SK-N-MC (cell line): ENCODE results near the gene ANKLE1.

Source experiments
- DNase-seq: peaks from one replicate; pipeline ENCODE4 v3.0.0-alpha.2; 2011; ENCODE audit warnings: low read depth, low spot score
- H3K27ac ChIP-seq: fragments of 200-600 bp; sonication (generic); 2 replicates; pipeline ENCODE4 v1.5.1; 2016; ENCODE audit warnings: mixed run types
- H3K36me3 ChIP-seq: fragments of 200-600 bp; sonication (generic); 2 replicates; pipeline ENCODE4 v1.6.1; 2017; ENCODE audit warnings: antibody characterized with exemption, low read length, mixed read lengths; ENCODE audit not compliant: insufficient read depth
- H3K4me3 ChIP-seq: fragments of 200-600 bp; sonication (generic); 2 replicates; pipeline ENCODE4 v1.5.1; 2016
- H3K9ac ChIP-seq: fragments of 200-600 bp; sonication (generic); 2 replicates; pipeline ENCODE4 v1.8.0; 2017; ENCODE audit warnings: mixed run types, mixed read lengths; ENCODE audit not compliant: insufficient read length
- H3K9me3 ChIP-seq: fragments of 200-600 bp; sonication (generic); 2 replicates; pipeline ENCODE4 v1.6.1; 2017; ENCODE audit warnings: low read depth, mild to moderate bottlenecking, antibody characterized with exemption, low read length, moderate library complexity, mixed read lengths
- EZH2 ChIP-seq: fragments of 200-600 bp; sonication (generic); IDR thresholded peaks from one replicate; pipeline ENCODE4 v1.6.1; 2017; ENCODE audit warnings: antibody characterized with exemption
- FOXP2 ChIP-seq: optimal IDR thresholded peaks from 2 replicates; pipeline ENCODE3; 2011; ENCODE audit warnings: mild to moderate bottlenecking, moderate library complexity; ENCODE audit not compliant: insufficient read depth; ENCODE audit errors: extremely low read length, control extremely low read depth
- POLR2AphosphoS5 ChIP-seq: IDR thresholded peaks from 2 replicates; pipeline ENCODE4 v1.6.1; 2012; ENCODE audit warnings: mild to moderate bottlenecking, low read depth, low read length, borderline replicate concordance

Gene ANKLE1

DNA sequence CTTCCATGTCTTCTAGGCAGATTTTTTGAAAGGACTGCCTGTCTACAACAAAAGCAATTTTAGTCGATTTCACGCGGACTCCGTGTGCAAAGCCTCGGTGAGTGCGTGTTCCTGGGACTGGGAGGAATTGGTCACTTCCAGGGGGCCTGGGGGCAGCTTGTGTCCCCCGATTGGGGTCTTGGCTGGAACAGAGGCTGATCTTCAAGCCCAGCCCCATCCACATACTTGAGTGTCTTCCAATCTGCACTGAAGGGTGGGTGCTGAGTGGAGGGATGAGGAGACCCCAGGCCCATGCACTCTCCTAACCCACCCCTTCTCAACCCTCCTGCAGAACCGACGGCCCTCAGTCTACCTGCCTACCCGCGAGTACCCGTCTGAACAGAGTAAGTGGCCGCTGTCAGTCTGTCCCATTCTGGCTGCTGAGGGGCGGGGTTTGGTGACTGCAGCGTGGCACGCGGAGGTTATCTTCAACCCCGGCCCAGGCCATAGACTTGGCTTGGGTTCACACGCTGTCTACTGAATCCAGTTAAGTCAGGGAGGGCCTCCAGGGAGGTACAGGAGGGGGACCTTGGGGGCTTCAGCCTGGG, 32.4 kb downstream of the ANKLE1 start:
- DNase-seq: no peak
- Histone ChIP-seq H3K4me3 (no peak overlapping the region), H3K9me3 (no peaks in the 10 kb centered on the region), H3K9ac (no peak overlapping the region), H3K27ac (no peak overlapping the region), H3K36me3 (peaks cover 16% of the 10 kb centered on the region; the same call in 1 of the 2 replicates)
- TF ChIP-seq POLR2AphosphoS5: no peak
- no peak for TF ChIP-seq FOXP2
- no peak for TF ChIP-seq EZH2

DNA sequence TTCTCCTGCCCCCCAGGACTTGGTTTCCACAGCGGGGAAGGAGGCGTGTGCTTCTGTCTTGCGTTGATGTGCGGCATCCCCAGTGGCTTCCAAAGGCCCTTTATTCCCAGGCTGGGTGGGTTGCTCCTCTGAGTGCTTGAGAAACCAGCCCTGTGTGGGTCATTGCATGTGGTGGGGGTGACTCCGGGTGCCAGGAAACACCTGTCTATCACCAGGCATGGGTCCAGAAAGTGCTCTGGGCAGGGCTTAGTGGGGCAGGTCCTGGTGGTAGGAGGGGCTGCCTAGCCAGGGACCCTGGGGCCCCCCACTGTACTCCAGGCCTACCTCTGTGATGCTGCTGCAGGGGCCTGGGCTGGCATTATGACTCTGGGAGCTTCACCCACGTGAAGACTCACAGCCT, 37.3 kb downstream of the ANKLE1 start:
- Histone ChIP-seq H3K9me3 (no peaks in the 10 kb centered on the region), H3K36me3 (peaks cover 28% of the 10 kb centered on the region; the same call in 1 of the 2 replicates), H3K27ac (no peak overlapping the region), H3K9ac (no peak overlapping the region), H3K4me3 (no peak overlapping the region)
- no peak for TF ChIP-seq FOXP2
- TF ChIP-seq EZH2: no peak
- TF ChIP-seq POLR2AphosphoS5: no peak
- DNase-seq: no peak

DNA sequence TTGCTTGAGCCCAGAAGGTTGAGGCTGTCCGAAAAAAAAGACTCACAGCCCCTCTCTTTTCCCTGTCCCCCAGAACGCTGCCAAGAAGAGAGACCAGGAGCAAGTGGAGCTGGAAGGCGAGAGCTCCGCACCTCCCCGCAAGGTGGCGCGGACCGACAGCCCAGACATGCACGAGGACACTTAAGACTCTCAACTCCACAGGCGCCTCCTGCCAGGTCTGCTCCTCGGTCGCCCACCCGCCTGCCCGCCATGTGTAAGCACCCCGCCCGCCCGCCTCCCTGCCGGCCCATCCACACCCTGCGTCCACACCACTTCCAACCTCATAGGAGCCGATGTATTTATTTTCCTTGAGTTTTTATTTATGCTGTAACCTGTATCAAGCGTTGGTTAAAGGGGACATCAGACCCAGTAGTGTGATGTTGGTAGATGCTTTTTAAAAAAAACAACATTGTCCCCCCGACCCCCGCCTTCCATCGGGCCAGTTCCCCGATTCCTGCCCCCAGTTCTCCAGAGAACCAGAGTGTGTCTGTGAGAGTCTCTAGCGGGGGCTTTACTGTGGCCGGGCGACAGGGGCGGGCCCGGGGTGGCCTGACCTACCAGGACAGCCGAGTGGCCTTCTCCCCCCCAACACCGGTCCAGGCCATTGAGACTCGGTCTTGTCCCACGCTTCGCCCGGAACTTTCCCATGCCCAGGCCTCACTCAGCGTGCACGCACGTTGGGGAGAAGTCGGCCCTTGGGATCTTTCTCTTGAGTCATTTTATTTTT, 38.0 kb downstream of the ANKLE1 start:
- no peak overlapping the region for H3K9ac ChIP-seq
- H3K9me3 ChIP-seq: no peaks in the 10 kb centered on the region
- no peak overlapping the region for H3K4me3 ChIP-seq
- H3K36me3 ChIP-seq: peaks cover 22% of the 10 kb centered on the region; the same call in 1 of the 2 replicates
- no peak overlapping the region for H3K27ac ChIP-seq
- DNase-seq: no peak
- TF ChIP-seq EZH2 (no peak), POLR2AphosphoS5 (no peak), FOXP2 (no peak)

DNA sequence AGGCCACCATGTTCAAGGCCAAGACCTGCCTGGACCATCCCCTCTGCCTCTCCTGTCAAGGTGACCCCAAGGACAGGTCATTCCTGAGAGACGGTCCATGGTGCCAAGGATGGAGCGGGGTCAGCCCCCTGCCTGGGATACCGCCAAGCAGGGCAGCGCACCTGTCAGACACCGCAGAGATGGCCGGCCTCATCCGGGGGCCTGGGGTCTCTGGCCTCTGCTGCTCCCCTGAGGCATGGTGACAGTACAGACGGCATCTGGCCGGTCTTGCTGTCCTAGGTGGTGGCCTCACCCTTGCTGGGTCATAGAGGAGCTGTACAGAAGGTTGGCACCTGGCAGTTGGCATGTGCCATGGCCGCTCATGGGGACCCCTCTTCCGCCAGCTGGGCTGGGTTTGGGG, 38.7 kb downstream of the ANKLE1 start:
- H3K4me3 ChIP-seq: no peak overlapping the region
- H3K9me3 ChIP-seq: no peaks in the 10 kb centered on the region
- H3K36me3 ChIP-seq: peaks cover 18% of the 10 kb centered on the region; the same call in 1 of the 2 replicates
- no peak for DNase-seq
- no peak overlapping the region for H3K27ac ChIP-seq
- no peak overlapping the region for H3K9ac ChIP-seq
- TF ChIP-seq EZH2: no peak
- TF ChIP-seq POLR2AphosphoS5: no peak
- no peak for TF ChIP-seq FOXP2

- no peak for TF ChIP-seq FOXP2
- no peak; the same call in 1 of the 2 replicates for TF ChIP-seq POLR2AphosphoS5
- no peak for TF ChIP-seq EZH2
- H3K36me3 ChIP-seq: peaks cover 12% of the 10 kb centered on the region; the same call in 1 of the 2 replicates
Observed at GRCh38 chr19:17321655-17322489, 40.2 kb downstream of the ANKLE1 start.

DNA sequence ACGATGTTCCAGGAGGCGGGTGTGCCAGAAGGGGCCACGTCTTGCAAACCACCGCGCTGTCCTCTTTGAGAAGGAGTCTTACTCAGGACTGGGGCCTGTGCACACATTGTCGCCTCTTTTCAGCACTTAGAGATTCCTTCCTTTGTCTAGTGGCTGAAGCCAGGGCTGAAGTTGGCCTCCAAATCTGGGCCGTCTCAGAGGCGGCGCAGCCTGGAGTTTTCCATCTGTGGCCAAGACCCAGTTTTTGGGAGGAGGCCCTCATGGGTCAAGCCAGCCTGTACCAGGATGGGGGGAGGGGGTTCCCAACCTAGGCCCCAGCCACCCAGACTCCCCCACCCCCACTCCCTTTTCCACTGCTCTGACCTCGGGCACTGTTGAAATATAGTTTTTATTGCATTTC, 41.2 kb downstream of the ANKLE1 start:
- Histone ChIP-seq H3K4me3 (no peak overlapping the region), H3K9me3 (no peaks in the 10 kb centered on the region), H3K36me3 (peaks cover 12% of the 10 kb centered on the region; the same call in 1 of the 2 replicates), H3K9ac (no peak overlapping the region), H3K27ac (peak overlapping the region; percentile 19; the same call in 1 of the 2 replicates)
- no peak for DNase-seq
- TF ChIP-seq EZH2: no peak
- no peak; the same call in 1 of the 2 replicates for TF ChIP-seq POLR2AphosphoS5
- no peak for TF ChIP-seq FOXP2

More at GRCh38 chr19:17321655-17322489, 40.2 kb downstream of the ANKLE1 start:
- no peak for DNase-seq
- Histone ChIP-seq H3K9ac (no peak overlapping the region), H3K4me3 (no peak overlapping the region), H3K27ac (no peak overlapping the region), H3K9me3 (no peaks in the 10 kb centered on the region)

GRCh38 chr19:17323300-17323963, 41.7 kb downstream of the ANKLE1 start:
- H3K27ac ChIP-seq: peak overlapping the region; percentile 19; the same call in 1 of the 2 replicates
- no peak overlapping the region for H3K9ac ChIP-seq
- H3K4me3 ChIP-seq: no peak overlapping the region
- no peak for TF ChIP-seq FOXP2
- no peak for TF ChIP-seq EZH2
- no peak for TF ChIP-seq POLR2AphosphoS5
- DNase-seq: no peak
- H3K36me3 ChIP-seq: peaks cover 12% of the 10 kb centered on the region; the same call in 1 of the 2 replicates
- H3K9me3 ChIP-seq: no peaks in the 10 kb centered on the region

GRCh38 chr19:17323964-17324332, 42.2 kb downstream of the ANKLE1 start:
- no peak for TF ChIP-seq POLR2AphosphoS5
- no peak for TF ChIP-seq FOXP2
- no peak for TF ChIP-seq EZH2
- Histone ChIP-seq H3K9ac (no peak overlapping the region), H3K27ac (no peak overlapping the region), H3K4me3 (no peak overlapping the region), H3K36me3 (peaks cover 12% of the 10 kb centered on the region; the same call in 1 of the 2 replicates), H3K9me3 (no peaks in the 10 kb centered on the region)
- no peak for DNase-seq
